CD14-positive monocyte (primary cell): ENCODE measurements around the gene ARL5C. TPM values are rescaled to one million over a fixed set of nuclear protein-coding genes. Genes with fewer than 3 reads are reported as not detected.

ENCODE experiments used
- DNase-seq, 3 donors: peaks; one replicate each; pipeline ENCODE4 v3.0.0-alpha.2; 2011 to 2022
- H2AFZ ChIP-seq: 2 replicates; pipeline ENCODE4 v1.6.0; 2012; ENCODE audit warnings: mild to moderate bottlenecking, low read depth, low read length, inconsistent platforms; ENCODE audit not compliant: insufficient read depth, poor library complexity, severe bottlenecking
- H3K27ac ChIP-seq, 2 donors: 1 replicate in 1 of 2; 2 replicates in 1 of 2; pipeline ENCODE4 v1.5.1; 2012 to 2013; ENCODE audit warnings: low read length in 2 of 2, control low read depth in 1 of 2, inconsistent platforms in 1 of 2, low read depth in 1 of 2, mild to moderate bottlenecking in 1 of 2
- H3K27me3 ChIP-seq, 2 donors: one replicate each; pipeline versions ENCODE4 v1.6.0 to v1.6.1; 2011 to 2013; ENCODE audit warnings: low read length in 2 of 2; ENCODE audit not compliant: control insufficient read depth in 2 of 2, insufficient read depth in 2 of 2
- H3K36me3 ChIP-seq, 2 donors: replicated peaks in 1 of 2; 1 replicate in 1 of 2; 2 replicates in 1 of 2; pipeline versions ENCODE4 v1.5.1 to v1.6.1; 2012 to 2013; ENCODE audit warnings: low read length in 2 of 2, control low read depth in 1 of 2, inconsistent platforms in 1 of 2, mild to moderate bottlenecking in 1 of 2; ENCODE audit not compliant: insufficient read depth in 2 of 2, control insufficient read depth in 1 of 2
- H3K4me1 ChIP-seq, 2 donors: 1 replicate in 1 of 2; 2 replicates in 1 of 2; pipeline versions ENCODE4 v1.5.1 to v1.6.1; 2012 to 2013; ENCODE audit warnings: low read length in 2 of 2, control low read depth in 1 of 2, inconsistent platforms in 1 of 2, mild to moderate bottlenecking in 1 of 2, moderate library complexity in 1 of 2; ENCODE audit not compliant: insufficient read depth in 2 of 2, control insufficient read depth in 1 of 2
- H3K4me2 ChIP-seq: replicated peaks from 2 replicates; pipeline ENCODE3; 2012; ENCODE audit warnings: low read length, moderate library complexity, mild to moderate bottlenecking; ENCODE audit not compliant: poor library complexity, severe bottlenecking; ENCODE audit errors: extremely low read depth
- H3K4me3 ChIP-seq, 3 experiments: fragments of 200-600 bp in 1 of 3; sonication (generic) in 1 of 3; replicated peaks in 1 of 3; 1 replicate in 2 of 3; 2 replicates in 1 of 3; pipeline ENCODE4 v1.5.1; 2011 to 2013; ENCODE audit warnings: low read length in 3 of 3, mild to moderate bottlenecking in 3 of 3, control low read depth in 2 of 3, low read depth in 2 of 3, inconsistent platforms in 1 of 3, moderate library complexity in 1 of 3
- H3K79me2 ChIP-seq: 2 replicates; pipeline ENCODE4 v1.6.0; 2012; ENCODE audit warnings: mild to moderate bottlenecking, control low read depth, inconsistent platforms, low read length, moderate library complexity; ENCODE audit not compliant: insufficient read depth
- H3K9ac ChIP-seq: 2 replicates; pipeline ENCODE4 v1.6.0; 2017; ENCODE audit warnings: low read length, mild to moderate bottlenecking; ENCODE audit not compliant: insufficient read depth, poor library complexity, severe bottlenecking
- H3K9me3 ChIP-seq, 2 donors: replicated peaks in 1 of 2; 1 replicate in 1 of 2; 2 replicates in 1 of 2; pipeline versions ENCODE4 v1.5.1 to v1.6.1; 2012 to 2013; ENCODE audit warnings: low read length in 2 of 2, control low read depth in 1 of 2; ENCODE audit not compliant: control insufficient read depth in 1 of 2, insufficient read depth in 1 of 2
- H4K20me1 ChIP-seq: 2 replicates; pipeline ENCODE4 v1.6.0; 2012; ENCODE audit warnings: mild to moderate bottlenecking, low read length, control low read depth, moderate library complexity; ENCODE audit not compliant: insufficient read depth
- H3K27ac Mint-ChIP-seq, 7 donors: one replicate each; pipeline ENCODE4 v1.8.0; 2020; ENCODE audit warnings: mild to moderate bottlenecking in 7 of 7, mixed read lengths in 7 of 7, moderate library complexity in 6 of 7, inconsistent platforms in 2 of 7
- H3K27me3 Mint-ChIP-seq, 3 donors: one replicate each; pipeline ENCODE4 v1.8.0; 2021 to 2022; ENCODE audit warnings: low read depth in 3 of 3, mild to moderate bottlenecking in 3 of 3, mixed read lengths in 3 of 3, moderate library complexity in 3 of 3, inconsistent platforms in 1 of 3
- H3K36me3 Mint-ChIP-seq, 2 donors: one replicate each; pipeline ENCODE4 v1.8.0; 2020; ENCODE audit warnings: mixed read lengths in 2 of 2, inconsistent platforms in 1 of 2, mild to moderate bottlenecking in 1 of 2
- H3K4me1 Mint-ChIP-seq: one replicate; pipeline ENCODE4 v1.8.0; 2020; ENCODE audit warnings: mild to moderate bottlenecking, mixed read lengths
- H3K4me3 Mint-ChIP-seq, 2 donors: one replicate each; pipeline ENCODE4 v1.8.0; 2020; ENCODE audit warnings: mild to moderate bottlenecking in 2 of 2, mixed read lengths in 2 of 2, moderate library complexity in 1 of 2
- H3K9me3 Mint-ChIP-seq, 7 donors: one replicate each; pipeline ENCODE4 v1.8.0; 2020 to 2022; ENCODE audit warnings: mixed read lengths in 7 of 7, mild to moderate bottlenecking in 6 of 7, moderate library complexity in 6 of 7, inconsistent platforms in 2 of 7
- CTCF ChIP-seq: fragments of 200-600 bp; IDR thresholded peaks from one replicate; pipeline ENCODE4 v1.8.0; 2022; ENCODE audit warnings: antibody characterized with exemption, mild to moderate bottlenecking
- WGBS: methylation state at CpG from one replicate; pipeline ENCODE4 v1.1.5; 2013; ENCODE audit warnings: missing lambda C conversion rate; ENCODE audit not compliant: insufficient coverage; 5-methylcytosine and 5-hydroxymethylcytosine counted together
- intact Hi-C, 2 donors: fragments of 100-400 bp; cut with micrococcal nuclease; formaldehyde crosslinking; loops; one replicate each; pipeline versions ENCODE4 v1.15.0 to v1.15.1; 2023
- polyA plus RNA-seq, 3 donors: library from polyadenylated mRNA; depleted of rRNA in 1 of 3; unstranded in 2 of 3; stranded (reverse) in 1 of 3; fragments of 300-500 nt in 2 of 3; fragments of >200 nt in 1 of 3; fragmentation: Illumina TruSeq in 2 of 3; gene quantifications; 1 replicate in 2 of 3; 2 replicates in 1 of 3; pipeline ENCODE4 v1.2.3, GENCODE V29; 2012 to 2021

The ARL5C gene
- polyA plus RNA-seq, 3 donors = 0.04 TPM; not detected in 2

GRCh38 chr17:39191750-39192510 is 26.0 kb upstream of the ARL5C start:
- H3K27ac Mint-ChIP-seq = no peak overlapping the region

More at GRCh38 chr17:39191750-39192510, 26.0 kb upstream of the ARL5C start:
- Histone ChIP-seq H3K79me2 (no peaks in the 10 kb centered on the region), H2AFZ (no peak overlapping the region), H3K9me3 (no peaks in the 10 kb centered on the region), H3K36me3 (peaks cover 31 to 57% of the 10 kb centered on the region in 2 donors), H3K27me3 (no peaks in the 10 kb centered on the region), H3K4me3 (no peak overlapping the region), H3K4me1 (peaks cover 12 to 15% of the 10 kb centered on the region in 2 donors), H3K4me2 (no peak overlapping the region), H3K9ac (no peak overlapping the region), H4K20me1 (peaks cover 3% of the 10 kb centered on the region), H3K27ac (no peak overlapping the region)
- Mint-ChIP-seq H3K27me3 (peaks cover under 1 to 3% (median 2%) of the 10 kb centered on the region in 3 donors), H3K9me3 (no peaks in the 10 kb centered on the region), H3K4me1 (peaks cover 17% of the 10 kb centered on the region), H3K4me3 (no peak overlapping the region), H3K36me3 (peaks cover 42 to 58% of the 10 kb centered on the region in 2 donors)
- no peak for DNase-seq
- no peak for TF ChIP-seq CTCF
- intact Hi-C loops = no loop called here
- 96% methylated on average over 7 of the region's 9 CpGs for WGBS
